Measurements from ENCODE around the gene ZDBF2.

GRCh38 chr2:206328974-206329373, 54.5 kb downstream of the ZDBF2 start:
- TF ChIP-seq CTCF (IDR thresholded peaks at IDR 0.05 in 2 of 3, conservative IDR thresholded peaks at IDR 0.05 in 1 of 3; ENCODE audit: insufficient read depth in 2 of 3, low read depth in 1 of 3, low read length in 3 of 3), result no peak
- no peak for TF ChIP-seq ZBTB8A (IDR thresholded peaks at IDR 0.05; ENCODE audit: partially characterized antibody)
- no peak for TF ChIP-seq FOXM1 (IDR thresholded peaks at IDR 0.05; ENCODE audit: low read depth)
- TF ChIP-seq FOXM1 (CRISPR knock-in tag; IDR thresholded peaks at IDR 0.05; ENCODE audit: low read depth), result no peak
- TF ChIP-seq TRIM24 (IDR thresholded peaks at IDR 0.05), result no peak
- TF ChIP-seq HDAC1 (IDR thresholded peaks at IDR 0.05), result no peak
- no peak for TF ChIP-seq NR2C2 (CRISPR knock-in tag; IDR thresholded peaks at IDR 0.05)
- TF ChIP-seq NR2C2 (tag; IDR thresholded peaks at IDR 0.05), result no peak
- TF ChIP-seq FOXK1 (CRISPR knock-in tag; IDR thresholded peaks at IDR 0.05; ENCODE audit: borderline replicate concordance), result no peak
- TF ChIP-seq POLR2A (conservative IDR thresholded peaks at IDR 0.05), result no peak

All from K562 (cell line).